GM21367 (cell line): Measurements from ENCODE around the gene ABCA12.

ENCODE experiments used
- ATAC-seq: cut with Tn5 transposase; IDR thresholded peaks from one replicate; pipeline ENCODE4 v1.9.1; 2021; ENCODE audit not compliant: unreplicated experiment

Gene ABCA12

GRCh38 chr2:215137329-215137686 lies 1.1 kb downstream of the ABCA12 start:
- no peak for ATAC-seq

- no peak for ATAC-seq
Observed at GRCh38 chr2:215136669-215137328, 1.6 kb downstream of the ABCA12 start.

- no peak for ATAC-seq
Observed at GRCh38 chr2:215120401-215120800, 18.0 kb downstream of the ABCA12 start.

- ATAC-seq = no peak
Observed at GRCh38 chr2:215119847-215120246, 18.6 kb downstream of the ABCA12 start.

- no peak for ATAC-seq
Observed at GRCh38 chr2:215110918-215111317, 27.5 kb downstream of the ABCA12 start.

GRCh38 chr2:215107216-215108056 lies 31.0 kb downstream of the ABCA12 start:
- ATAC-seq = no peak

GRCh38 chr2:215105607-215106354 lies 32.6 kb downstream of the ABCA12 start:
- ATAC-seq = no peak

GRCh38 chr2:215104226-215104625 lies 34.2 kb downstream of the ABCA12 start:
- ATAC-seq = no peak

GRCh38 chr2:215098875-215099274 lies 39.6 kb downstream of the ABCA12 start:
- ATAC-seq = no peak

GRCh38 chr2:215084080-215084479 lies 54.3 kb downstream of the ABCA12 start:
- no peak for ATAC-seq

- ATAC-seq = no peak
Observed at GRCh38 chr2:215083146-215083545, 55.3 kb downstream of the ABCA12 start.

GRCh38 chr2:215082446-215082845 lies 56.0 kb downstream of the ABCA12 start:
- ATAC-seq = no peak

- no peak for ATAC-seq
Observed at GRCh38 chr2:215080545-215080944, 57.9 kb downstream of the ABCA12 start.

- no peak for ATAC-seq
Observed at GRCh38 chr2:215071676-215072075, 66.8 kb downstream of the ABCA12 start.

- no peak for ATAC-seq
Observed at GRCh38 chr2:215068399-215068798, 70.0 kb downstream of the ABCA12 start.

GRCh38 chr2:215066124-215066523 lies 72.3 kb downstream of the ABCA12 start:
- ATAC-seq = no peak

- no peak for ATAC-seq
Observed at GRCh38 chr2:215063526-215063925, 74.9 kb downstream of the ABCA12 start.

- no peak for ATAC-seq
Observed at GRCh38 chr2:215060861-215061536, 77.4 kb downstream of the ABCA12 start.

GRCh38 chr2:215059724-215060123 lies 78.7 kb downstream of the ABCA12 start:
- ATAC-seq = no peak

GRCh38 chr2:215055891-215056290 lies 82.5 kb downstream of the ABCA12 start:
- ATAC-seq = no peak

GRCh38 chr2:215052810-215053209 lies 85.6 kb downstream of the ABCA12 start:
- no peak for ATAC-seq
